ENCODE results near the gene OR4C13.

DNA sequence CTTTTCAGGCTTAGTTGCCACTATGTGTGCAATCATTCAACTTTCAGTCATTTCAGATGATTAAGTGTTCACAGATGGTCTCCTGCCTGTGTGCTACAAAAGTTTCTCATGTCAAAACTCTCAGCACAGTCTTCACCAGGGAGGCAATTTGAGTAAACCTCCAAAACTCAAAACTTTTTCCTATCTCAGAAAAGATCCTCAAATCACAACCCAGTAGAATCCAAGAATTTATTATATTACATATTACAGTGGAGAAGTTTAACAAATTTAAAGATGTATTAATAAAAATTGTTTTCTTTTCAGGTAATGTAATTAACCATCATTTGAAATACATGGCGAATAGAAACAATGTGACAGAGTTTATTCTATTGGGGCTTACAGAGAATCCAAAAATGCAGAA, at the start of gene OR4C13:
- TF ChIP-seq CTCF (IDR thresholded peaks at IDR 0.05; ENCODE audit: extremely low read depth in 1 of 2, insufficient read depth in 1 of 2, low read depth in 1 of 2, low read length in 2 of 2) (no peak), POLR2AphosphoS5 (IDR thresholded peaks at IDR 0.05; ENCODE audit: insufficient read depth, low read depth, low read length) (no peak), FOS (IDR thresholded peaks at IDR 0.05; ENCODE audit: borderline replicate concordance, insufficient read depth, low read length) (no peak)

All from endothelial cell of umbilical vein (primary cell).